ENCODE measurements around the gene LCE2B.

Gene LCE2B

DNA sequence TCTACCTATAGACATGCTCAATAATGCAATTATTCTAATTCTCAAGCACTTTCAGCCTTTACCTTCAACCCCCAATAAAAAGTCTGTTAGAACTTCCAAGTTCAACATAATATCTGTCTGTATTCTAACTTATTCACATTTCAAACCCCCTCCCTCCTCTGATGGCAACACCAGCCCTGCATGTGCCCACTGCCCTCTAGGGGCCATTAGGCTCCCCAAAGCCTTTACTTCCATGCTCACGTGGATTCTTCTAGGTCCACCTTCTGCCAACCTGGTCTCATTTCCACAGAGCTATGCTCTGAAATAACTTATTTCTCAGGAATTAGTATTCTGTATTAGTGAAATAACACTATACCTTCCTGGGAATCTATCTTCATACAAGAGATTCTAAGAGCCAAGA lies 49.7 kb downstream of the LCE2B start:
- no peak for DNase-seq (ENCODE audit: low read depth in 2 of 2)

Data from stimulated activated CD4-positive, alpha-beta T cell treated with anti-CD3 and anti-CD28 coated beads, Interleukin-1b, Interleukin-23, amount 100 ng/mL, for 1 hour (primary cell).